OCI-M1 (cell line): ENCODE measurements around the gene ENTHD1.

ENCODE experiments used
- DNase-seq: peaks from one replicate; lab custom pipeline; 2025; lab: John Stamatoyannopoulos, UW

ENTHD1 gene, protein sequence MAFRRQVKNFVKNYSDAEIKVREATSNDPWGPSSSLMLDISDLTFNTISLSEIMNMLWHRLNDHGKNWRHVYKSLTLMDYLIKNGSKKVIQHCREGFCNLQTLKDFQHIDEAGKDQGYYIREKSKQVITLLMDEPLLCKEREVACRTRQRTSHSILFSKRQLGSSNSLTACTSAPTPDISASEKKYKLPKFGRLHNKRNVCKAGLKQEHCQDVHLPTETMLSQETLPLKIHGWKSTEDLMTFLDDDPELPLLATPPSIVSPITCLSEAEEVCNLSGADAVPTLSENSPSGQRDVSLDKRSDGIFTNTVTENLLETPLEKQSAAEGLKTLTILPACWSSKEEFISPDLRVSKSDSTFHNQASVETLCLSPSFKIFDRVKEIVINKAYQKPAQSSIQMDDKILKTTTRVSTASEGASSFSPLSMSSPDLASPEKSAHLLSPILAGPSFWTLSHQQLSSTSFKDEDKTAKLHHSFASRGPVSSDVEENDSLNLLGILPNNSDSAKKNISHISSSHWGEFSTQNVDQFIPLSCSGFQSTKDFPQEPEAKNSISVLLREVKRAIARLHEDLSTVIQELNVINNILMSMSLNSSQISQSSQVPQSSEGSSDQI

DNA sequence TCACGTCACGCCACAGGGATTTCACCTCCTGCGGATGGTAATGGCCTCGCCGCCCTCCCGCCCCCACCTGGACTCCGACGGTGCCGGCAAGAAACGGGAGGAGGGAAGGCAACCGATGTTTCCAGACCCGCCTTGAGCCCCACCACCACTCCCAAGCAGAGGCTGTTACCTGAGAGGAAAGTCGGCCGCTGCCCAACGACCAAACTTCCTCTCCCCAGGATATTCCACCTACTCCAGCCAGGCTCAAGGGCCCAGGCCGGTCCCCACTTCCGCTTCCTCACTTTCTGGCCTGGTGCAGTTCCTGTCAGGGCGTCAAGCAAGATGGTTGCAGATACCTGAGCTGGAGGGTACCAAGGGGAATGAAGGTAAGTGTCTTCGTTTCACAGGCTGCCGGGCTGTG is at the start of gene ENTHD1:
Gene ENTHD1 (minus strand): TSS at position 235 of the 400 bp plus-strand sequence. CDS start 6,012 bp downstream, outside the sequence.
- no peak for DNase-seq

DNA sequence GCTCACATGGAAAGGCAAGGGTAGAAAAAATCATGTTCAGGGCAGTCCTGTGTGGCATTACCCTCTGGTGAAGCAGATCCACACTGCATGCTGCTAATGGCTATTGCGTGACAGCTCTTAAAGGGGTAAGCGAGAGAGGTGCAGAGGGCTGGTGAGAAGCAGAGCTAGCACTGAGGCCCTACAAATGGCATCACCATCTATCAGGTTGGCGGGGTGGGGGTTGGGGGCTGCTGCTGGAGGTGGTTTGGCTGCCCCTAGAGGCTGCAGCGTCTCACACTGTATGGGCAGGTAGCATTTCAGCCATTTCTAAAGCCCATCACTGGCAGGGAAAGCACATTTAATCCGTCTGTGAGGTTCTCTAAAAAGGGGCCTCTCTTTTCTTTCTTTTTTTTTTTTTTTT is 49.8 kb upstream of the ENTHD1 start:
- no peak for DNase-seq

DNA sequence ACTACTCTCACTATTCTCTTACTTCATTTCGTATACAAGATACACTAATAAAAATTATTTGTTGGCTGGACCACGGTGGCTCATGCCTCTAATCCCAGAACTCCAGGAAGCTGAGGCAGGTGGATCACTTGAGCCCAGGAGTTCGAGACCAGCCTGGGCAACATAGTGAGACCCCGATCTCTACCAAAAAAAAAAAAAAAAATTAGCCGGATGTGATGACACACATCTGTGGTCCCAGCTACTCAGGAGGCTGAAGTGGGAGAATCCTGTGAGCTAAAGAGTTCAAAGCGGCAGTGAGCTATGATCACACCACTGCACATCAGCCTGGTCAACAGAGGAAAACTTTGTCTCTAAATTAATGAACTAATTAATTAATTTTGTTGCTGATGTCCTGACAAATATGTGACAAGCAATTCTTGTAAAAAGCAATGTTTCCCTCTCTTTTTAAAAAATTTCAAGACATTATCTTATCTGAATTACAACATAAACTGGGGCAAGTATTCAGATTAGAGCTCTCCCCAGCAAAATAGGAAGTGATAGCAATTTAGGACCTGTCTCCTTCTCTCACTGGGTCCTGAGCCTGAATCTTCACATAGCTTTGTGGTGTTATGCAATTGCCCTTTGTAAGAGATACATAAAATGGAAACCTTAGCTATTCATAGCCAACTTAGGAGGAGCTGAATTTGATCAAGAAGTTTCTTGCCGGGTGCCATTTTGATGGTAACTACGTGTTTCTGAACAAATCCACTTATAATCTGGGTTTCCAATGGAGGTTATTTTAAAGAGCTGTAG is 49.1 kb upstream of the ENTHD1 start:
- DNase-seq = peak; percentile 61

DNA sequence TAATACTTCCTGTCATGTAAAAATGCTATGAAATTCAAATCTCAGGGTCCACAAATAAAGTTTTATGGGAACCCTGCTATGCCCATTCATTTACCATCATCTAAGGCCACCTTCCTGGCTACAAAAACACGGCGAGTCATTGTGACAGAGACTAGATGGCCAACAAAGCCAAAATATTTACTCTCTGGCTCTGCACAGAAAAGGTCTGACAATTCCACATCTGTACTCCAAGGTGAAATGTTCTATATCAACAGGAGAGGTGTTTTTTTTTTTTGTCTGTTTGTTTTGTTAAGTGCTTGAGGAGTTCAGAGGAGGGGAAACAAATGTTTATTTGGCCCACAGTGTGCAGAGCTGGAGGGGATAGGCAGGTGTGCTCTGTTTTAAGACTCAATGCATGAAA is 48.0 kb upstream of the ENTHD1 start:
- DNase-seq = no peak

DNA sequence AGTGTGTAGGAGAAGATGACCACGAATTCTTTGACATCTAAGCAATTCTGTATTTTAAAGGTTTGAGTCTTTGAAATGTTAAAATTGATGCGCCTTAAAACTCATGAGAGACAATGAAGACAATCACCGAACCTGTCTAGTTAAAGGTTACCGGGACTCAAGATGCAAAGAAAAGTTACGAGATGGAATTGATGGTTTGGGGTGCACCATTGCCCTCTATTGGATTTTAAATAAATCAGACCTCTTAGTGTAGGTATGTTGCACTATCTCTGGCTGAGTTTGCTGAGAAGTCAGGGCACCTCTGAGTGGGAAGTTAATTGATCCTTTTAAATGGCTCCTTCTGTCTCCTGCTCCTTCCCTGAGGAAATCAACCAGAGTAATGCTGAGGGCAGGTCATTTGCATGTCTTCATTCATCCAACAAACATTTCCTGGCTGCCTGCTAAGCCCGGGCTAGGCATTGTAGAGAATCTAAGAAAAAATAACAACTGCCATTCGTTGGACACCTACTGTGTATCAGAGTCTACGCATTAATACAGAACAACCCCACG is 47.3 kb upstream of the ENTHD1 start:
- DNase-seq = no peak

DNA sequence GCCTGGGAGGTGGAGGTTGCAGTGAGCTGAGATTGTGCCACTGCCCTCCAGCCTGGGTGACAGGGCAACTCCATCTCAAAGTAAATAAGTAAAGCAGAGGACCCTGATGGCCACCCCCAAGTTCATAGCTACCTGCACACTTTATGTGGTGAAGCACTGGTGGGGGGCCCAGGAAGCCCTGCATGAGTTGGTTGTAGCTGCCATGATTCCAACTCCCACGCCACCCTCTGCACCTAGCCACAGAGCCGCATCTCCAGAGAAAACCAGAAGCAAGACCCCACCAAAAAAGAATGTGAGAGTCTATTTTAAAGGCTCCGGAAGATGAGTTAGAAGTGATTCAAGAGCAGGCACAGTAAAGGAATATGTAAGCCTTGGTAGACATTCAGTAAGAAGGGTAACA is 46.3 kb upstream of the ENTHD1 start:
- DNase-seq = no peak

DNA sequence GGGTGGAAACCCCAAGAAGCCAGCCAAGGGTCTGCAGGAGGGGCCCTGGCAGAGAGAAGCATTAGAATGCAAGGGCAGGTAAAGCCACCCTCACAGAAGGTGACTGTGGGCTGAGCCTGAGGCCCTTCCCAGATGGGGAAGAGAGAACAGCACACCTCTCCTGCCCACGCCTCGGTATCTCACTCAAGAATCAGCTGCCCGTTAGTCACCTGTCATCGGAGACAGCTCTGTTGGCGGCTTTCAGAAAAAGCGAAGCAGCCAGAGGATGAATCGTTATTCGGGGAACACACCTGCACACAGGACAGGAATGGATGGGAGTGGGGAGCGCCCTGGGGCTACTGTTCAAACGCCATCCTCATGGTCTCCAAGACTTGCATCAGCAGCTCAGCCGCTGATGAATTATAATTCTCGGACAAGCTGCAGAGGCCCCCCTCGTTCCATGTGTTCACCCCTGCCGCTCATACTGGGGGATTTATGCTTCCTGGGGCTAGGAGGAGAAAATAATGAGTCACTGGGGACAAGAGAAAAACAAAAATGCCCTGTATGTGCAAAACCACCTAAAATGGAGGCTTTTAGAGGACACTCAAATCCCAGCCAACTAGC is 45.0 kb upstream of the ENTHD1 start:
- DNase-seq = no peak

DNA sequence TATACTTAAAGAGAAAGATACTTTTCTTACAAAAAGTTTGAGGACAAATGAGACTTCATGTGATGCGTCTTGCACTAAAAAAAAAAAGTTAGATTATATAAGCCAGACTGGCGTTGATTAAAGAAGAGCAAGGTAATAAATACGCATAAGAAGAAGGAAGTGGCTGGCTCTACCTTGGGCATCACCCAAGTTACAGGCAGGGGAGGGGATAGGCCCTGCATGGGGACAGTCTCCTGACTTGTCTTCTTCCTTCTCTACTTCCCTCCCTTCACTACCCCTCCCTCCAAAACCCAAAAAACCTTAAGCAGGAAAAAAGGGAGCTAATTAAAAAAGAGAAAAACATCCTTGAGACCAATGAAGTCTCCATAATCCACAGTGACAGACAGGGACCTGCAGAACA is 44.3 kb upstream of the ENTHD1 start:
- DNase-seq = no peak

DNA sequence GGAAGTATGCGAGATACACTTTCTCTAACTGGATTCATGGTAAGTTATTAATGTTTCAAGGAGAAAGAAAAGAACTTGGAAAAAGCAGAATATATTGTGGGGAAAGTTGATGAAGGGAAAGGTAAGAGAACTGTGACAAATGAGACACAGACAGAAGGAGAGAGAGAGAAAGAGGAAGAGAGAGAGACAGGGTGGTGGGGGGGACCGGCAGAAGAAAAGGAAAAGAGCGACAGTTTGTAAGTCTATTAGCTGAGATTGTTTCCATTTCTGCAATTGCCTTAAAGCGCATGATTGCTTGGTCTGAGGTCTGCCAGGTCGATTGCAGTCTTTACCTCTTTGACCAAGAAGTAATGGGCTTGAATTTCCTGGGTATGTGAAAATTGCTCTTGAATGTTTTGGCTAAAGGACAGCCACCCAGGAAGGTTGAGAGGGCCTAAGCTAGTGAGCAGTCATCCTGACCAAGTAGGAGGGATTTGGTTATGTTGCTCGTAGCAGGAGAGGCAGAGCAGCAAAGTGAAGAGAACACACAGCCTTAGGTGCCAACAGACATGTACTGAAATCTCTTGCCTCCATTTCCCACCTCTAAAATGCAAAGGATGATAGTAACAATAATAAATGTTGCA is 43.1 kb upstream of the ENTHD1 start:
- DNase-seq = no peak

DNA sequence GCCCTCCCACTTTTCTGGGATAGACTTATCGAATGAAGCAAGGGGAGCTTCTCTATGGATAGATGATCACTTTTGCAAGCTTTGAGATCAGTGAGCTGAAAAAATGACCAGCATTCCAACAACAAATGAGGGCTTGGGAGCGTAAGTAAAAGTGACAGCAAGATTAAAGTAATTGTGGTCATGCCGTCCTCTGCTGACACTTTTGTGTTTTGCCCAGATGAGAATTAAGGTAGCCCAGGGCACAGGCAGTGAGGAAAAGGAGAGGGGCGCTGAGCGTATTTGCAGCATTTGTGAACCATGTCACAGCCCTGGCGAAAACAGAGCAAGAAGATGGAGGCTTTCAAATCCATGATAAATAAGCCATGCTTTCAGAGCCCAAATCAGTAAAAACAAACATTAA is 42.1 kb upstream of the ENTHD1 start:
- no peak for DNase-seq

DNA sequence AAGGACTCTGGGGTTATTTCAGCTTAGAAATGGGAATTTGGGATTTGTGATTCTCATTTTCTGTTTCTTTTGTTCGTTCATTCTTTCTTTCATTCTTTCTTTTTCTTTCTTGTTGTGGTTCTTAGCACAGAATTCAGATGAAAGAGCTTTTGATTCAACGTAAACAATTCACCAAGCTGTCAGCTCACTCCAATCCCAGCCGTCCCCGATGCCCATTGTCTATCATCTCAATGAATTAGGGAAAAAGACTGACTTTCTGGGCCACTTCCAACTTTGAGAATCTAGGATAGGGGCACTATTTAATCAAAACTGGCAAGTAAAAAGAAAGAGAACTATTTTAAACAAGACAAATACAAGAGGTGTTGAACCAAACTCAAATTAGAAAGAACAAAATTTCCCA is 41.6 kb upstream of the ENTHD1 start:
- no peak for DNase-seq

DNA sequence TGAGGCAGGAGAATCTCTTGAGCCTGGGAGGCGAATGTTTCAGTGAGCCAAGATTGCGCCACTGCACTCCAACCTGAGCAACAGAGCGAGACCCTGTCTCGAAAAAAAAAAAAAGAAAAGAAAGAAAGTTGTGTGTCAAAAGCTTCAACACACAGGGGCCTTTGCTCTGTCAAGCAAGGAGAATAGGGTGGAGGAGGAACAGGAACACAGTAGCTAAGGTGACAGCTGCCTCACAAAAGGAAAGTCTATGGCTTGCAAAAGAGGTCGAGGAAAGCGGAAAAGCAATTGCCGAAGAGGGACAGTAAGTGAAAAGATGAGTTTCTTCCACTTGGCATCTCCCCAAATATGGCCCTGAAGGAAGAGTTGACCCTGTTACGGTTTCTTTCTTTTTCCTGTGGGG is 40.2 kb upstream of the ENTHD1 start:
- DNase-seq = no peak

DNA sequence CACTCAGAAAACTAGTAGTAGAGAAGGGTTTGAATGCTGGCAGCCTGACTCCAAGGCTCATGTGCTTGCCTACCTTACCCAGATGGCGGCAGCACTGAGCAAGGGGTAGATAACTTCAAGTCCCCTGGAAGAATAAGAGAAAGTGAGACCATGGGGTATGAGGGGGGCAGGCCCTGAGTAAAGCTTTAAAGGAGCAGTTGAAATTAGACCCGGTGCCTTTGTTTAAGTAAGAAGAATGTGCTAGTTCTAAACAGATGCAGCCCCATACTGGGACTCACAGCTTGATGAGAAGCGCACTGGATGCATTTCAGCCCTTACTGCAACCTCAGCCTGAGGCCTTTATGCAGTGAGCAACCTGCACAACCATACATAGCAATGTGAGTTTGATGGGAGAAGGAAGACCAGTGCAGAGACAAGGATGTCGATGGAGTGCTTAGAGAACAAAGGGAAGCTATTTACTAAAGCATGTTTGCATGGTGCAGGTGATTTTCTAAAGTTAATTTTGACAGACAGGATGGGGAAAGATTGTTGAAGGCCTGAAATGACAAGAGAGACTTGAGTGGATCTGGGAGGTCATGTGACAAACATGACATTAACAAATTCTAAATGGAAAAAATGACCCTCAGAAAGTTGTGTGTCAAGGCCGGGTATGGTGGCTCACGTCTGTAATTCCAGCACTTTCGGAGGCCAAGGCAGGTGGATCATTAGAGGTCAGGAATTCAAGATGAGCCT is 39.5 kb upstream of the ENTHD1 start:
- peak; percentile 86 for DNase-seq

DNA sequence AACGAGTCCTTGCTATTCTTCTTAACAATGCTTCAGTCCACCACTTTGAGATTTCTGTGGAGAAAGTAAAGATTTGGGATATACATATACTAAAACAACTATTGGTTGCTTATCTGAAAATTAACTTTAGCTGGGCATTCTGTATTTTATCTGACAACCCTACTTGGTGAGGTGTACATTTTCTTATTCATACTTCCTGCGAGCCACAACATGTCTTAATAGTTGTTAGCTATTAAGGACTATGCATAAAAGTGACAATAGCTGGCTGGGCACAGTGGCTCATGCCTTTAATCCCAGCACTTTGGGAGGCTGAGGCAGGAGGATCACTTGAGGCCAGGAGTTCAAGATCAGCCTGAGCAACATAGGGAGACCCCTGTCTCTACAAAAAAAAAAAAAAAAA is 38.6 kb upstream of the ENTHD1 start:
- no peak for DNase-seq

DNA sequence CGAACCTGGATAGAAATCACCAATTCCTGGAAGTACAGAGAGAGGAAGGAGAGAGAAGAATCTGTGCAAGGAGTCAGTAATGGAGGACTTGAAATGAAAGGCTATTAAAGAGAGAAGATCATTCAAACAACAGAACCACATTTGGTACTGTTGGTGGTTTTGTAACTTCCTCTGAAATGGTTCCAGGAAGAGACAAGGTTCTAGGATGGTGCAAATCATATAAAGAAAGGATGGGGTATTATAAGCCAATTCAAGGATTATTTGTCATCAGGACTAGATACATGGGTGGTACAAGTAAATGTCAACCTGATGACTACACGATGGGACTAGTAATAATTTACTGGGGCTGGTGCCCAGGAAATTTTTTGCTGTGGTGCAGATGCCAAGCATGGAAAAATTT is 37.7 kb upstream of the ENTHD1 start:
- no peak for DNase-seq

DNA sequence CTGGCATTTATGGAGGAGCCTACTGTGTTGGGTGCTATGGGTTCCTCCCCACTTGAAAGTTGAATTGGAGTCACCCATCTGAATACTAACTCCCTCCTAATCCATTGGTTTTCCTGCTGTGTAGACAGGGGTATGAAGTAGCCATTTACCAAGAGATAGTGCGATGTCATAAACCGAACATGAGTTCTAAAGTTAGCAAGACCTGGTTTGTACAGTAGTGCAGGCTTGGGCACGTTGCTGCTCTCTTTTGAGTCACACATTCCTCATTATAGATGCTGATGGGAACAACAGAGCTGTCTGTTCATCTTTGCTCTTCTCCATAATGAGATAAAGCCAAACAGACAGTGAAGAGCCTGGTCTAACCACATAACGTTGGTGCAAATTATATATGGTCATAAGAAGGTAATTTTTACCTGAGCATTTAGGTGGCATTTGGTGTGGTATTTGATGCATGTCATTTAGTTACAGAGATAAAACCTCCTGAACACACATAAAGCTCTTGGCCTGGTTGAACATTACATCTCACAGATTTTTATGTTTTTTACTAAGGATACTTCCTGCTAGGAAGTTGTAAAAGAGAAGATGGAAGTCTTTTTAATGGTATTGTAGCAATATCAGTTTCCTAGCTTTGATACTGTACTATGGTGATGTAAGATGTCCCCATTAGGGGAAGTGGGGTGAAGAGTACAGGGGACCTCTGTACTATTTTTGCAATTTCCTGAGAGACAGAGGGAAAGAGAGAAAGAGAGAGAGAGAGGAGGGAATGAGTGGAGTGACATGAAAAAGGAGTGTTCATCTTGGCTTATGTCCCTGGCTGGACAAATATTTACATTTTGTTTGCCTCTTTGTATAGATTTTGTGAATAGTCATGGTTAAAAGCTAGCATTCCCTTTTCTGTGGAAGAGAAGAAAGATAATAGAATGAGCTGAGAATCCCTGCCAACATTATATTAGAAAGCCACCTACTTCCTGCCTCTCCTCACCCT is 35.3 kb upstream of the ENTHD1 start:
- no peak for DNase-seq

DNA sequence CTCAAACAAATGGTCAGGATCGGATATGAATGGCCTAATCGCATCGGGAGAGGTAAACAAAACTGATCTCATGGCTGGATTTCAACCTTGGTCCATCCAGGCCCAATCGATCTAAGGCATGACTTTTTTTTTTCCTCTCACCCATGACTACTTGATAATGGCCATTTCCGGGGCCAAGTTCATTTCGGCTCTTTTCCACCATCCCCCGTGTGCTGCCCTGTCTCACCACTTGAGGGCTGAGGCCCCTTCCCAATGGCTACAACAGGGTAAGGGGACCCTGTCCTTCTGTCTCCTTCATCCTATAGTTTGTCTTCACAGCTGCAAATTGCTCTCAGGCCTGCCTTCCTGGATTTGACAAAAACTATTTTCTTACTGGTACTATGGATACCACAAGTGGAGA is 34.0 kb upstream of the ENTHD1 start:
- no peak for DNase-seq

DNA sequence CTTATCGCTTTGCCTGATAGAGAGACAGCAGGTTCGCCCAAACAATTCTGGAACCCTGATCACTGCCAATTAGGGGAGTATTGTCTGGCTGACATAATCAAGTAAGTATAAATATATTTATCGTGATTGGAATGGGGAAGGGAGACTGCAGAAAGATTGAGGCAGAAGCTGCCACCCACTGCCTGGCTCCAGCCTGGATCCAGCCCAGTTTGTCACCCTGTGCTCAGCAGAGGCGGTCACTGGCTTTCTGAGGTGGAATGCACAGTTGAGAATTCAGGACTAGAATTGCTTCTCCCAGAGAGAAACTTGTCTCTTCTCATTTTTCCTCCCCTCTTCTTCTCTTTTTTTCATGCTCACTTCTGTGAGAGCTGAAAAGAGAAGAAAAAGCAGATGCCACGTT is 33.2 kb upstream of the ENTHD1 start:
- no peak for DNase-seq

DNA sequence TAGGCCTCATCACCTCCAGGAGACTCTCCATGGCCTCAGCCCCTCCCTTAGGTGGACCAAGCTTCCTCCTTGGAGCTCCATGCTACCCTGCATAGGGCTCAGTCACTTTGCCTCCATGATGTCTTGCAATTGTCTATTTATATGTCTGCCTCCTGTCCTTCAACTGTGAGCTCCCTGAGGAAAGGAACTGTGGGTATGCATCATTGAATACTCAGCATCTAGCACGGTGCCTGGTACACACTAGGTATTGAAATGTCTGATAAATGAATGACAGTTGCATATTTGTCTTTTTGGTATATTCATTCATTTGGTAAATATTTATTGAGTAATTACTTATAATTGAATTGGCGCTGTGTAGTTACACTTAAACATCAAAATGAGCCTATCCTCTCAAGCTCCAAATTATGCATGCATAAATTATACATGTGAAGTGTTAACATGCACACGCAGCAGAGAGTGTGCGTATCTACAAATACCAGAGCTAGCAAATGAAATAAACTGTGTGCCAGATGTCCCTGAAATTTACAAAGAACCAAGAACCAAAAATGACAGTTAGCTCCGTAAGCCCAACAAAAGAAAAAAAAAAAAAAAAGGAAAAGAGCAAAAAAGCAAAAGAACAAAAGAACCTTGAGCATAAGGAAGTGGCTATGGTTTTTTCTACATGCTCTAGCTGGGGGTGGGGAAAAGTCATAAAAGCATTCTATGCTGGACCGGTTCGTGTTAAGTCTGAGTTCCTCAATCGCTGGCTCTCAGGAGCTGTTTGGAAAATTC is 32.5 kb upstream of the ENTHD1 start:
- no peak for DNase-seq
